ENCODE measurements around the gene FBXO48. TPM values are rescaled to one million over a fixed set of nuclear protein-coding genes. Genes with fewer than 3 reads are reported as not detected.
A peak's percentile ranks its signal among the peaks of the same experiment; 100 is the strongest.

The FBXO48 gene
- polyA plus RNA-seq, 1 donor (not counting 4 experiments of a cell fraction or from before 2014, with no cell fraction given), result 1.9 TPM

GRCh38 chr2:68505603-68506159, 38.6 kb upstream of the FBXO48 start:
- H3K36me3 ChIP-seq (ENCODE audit: control insufficient read depth in 2 of 2, extremely low read depth in 1 of 2, insufficient read depth in 2 of 2, low read length in 2 of 2), result no peaks in the 10 kb centered on the region
- H3K4me2 ChIP-seq (ENCODE audit: control insufficient read depth, extremely low read depth, insufficient read depth, low read depth, low read length), result no peak overlapping the region
- TF ChIP-seq EZH2 (IDR thresholded peaks at IDR 0.05; ENCODE audit: low read length), result no peak
- TF ChIP-seq, protein P1, sequence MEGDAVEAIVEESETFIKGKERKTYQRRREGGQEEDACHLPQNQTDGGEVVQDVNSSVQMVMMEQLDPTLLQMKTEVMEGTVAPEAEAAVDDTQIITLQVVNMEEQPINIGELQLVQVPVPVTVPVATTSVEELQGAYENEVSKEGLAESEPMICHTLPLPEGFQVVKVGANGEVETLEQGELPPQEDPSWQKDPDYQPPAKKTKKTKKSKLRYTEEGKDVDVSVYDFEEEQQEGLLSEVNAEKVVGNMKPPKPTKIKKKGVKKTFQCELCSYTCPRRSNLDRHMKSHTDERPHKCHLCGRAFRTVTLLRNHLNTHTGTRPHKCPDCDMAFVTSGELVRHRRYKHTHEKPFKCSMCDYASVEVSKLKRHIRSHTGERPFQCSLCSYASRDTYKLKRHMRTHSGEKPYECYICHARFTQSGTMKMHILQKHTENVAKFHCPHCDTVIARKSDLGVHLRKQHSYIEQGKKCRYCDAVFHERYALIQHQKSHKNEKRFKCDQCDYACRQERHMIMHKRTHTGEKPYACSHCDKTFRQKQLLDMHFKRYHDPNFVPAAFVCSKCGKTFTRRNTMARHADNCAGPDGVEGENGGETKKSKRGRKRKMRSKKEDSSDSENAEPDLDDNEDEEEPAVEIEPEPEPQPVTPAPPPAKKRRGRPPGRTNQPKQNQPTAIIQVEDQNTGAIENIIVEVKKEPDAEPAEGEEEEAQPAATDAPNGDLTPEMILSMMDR (optimal IDR thresholded peaks at IDR 0.05 in 1 of 3, IDR thresholded peaks at IDR 0.05 in 1 of 3, conservative IDR thresholded peaks at IDR 0.05 in 1 of 3; ENCODE audit: extremely low read depth in 1 of 3, insufficient read depth in 2 of 3, low read length in 3 of 3), result no peak
- H3K9me3 ChIP-seq (ENCODE audit: control insufficient read depth, low read depth, low read length), result no peaks in the 10 kb centered on the region
- H3K4me1 ChIP-seq (ENCODE audit: control insufficient read depth, extremely low read depth, insufficient read depth, low read length), result no peaks in the 10 kb centered on the region
- no peaks in the 10 kb centered on the region for H3K27me3 ChIP-seq (ENCODE audit: control insufficient read depth, extremely low read depth, insufficient read depth, low read length)
- no peak overlapping the region for H3K27ac ChIP-seq (ENCODE audit: control insufficient read depth, insufficient read depth, low read length)
- FAIRE-seq, result no peak
- DNase-seq (ENCODE audit: low read depth, low spot score), result no peak
- dilution Hi-C loops (cut with MboI; ENCODE audit: extremely low pct_ligation_motif_present, low sequenced_read_pairs), result no loop called here
- no peak overlapping the region for H3K4me3 ChIP-seq (ENCODE audit: control insufficient read depth in 2 of 3, extremely low read depth in 1 of 3, insufficient read depth in 2 of 3, low read depth in 1 of 3, low read length in 3 of 3)
- H3K9ac ChIP-seq (ENCODE audit: control insufficient read depth, extremely low read depth, insufficient read depth, low read length), result no peak overlapping the region
- no peaks in the 10 kb centered on the region for H3K79me2 ChIP-seq (ENCODE audit: control insufficient read depth, insufficient read depth, low read length)
- H3K9me1 ChIP-seq (ENCODE audit: control insufficient read depth, extremely low read depth, insufficient read depth, low read length), result no peaks in the 10 kb centered on the region
- no peak overlapping the region for H2AFZ ChIP-seq (ENCODE audit: control insufficient read depth, low read length)
- H4K20me1 ChIP-seq (ENCODE audit: control insufficient read depth, extremely low read depth, insufficient read depth, low read length), result no peaks in the 10 kb centered on the region

DNA sequence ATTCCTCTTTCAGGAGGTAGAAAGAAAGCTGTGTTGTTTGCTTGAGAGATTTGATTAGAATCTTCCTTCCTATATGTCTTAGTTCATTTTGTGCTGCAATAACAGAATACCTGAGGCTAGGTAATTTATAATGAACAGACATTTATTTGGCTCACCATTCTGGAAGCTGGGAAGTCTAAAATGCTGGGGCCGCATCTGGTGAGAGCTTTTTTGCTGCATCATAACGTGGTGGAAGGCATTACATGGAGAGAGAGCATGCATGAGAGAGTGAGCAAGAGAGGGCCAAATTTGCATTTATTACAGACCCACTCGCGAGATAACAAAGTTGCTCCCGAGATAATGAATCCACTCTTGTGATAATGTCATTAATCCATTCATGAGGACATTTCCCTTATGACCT, 34.7 kb upstream of the FBXO48 start:
- H3K9ac ChIP-seq (ENCODE audit: control insufficient read depth, extremely low read depth, insufficient read depth, low read length), result no peak overlapping the region
- no peaks in the 10 kb centered on the region for H3K36me3 ChIP-seq (ENCODE audit: control insufficient read depth in 2 of 2, extremely low read depth in 1 of 2, insufficient read depth in 2 of 2, low read length in 2 of 2)
- TF ChIP-seq, protein P1 (optimal IDR thresholded peaks at IDR 0.05 in 1 of 3, IDR thresholded peaks at IDR 0.05 in 1 of 3, conservative IDR thresholded peaks at IDR 0.05 in 1 of 3; ENCODE audit: extremely low read depth in 1 of 3, insufficient read depth in 2 of 3, low read length in 3 of 3), result no peak
- TF ChIP-seq EZH2 (IDR thresholded peaks at IDR 0.05; ENCODE audit: low read length), result no peak
- FAIRE-seq, result peak; percentile 32
- H3K4me3 ChIP-seq (ENCODE audit: control insufficient read depth in 2 of 3, extremely low read depth in 1 of 3, insufficient read depth in 2 of 3, low read depth in 1 of 3, low read length in 3 of 3), result no peak overlapping the region
- no peak for DNase-seq (ENCODE audit: low read depth, low spot score)
- no peaks in the 10 kb centered on the region for H4K20me1 ChIP-seq (ENCODE audit: control insufficient read depth, extremely low read depth, insufficient read depth, low read length)
- no peaks in the 10 kb centered on the region for H3K27me3 ChIP-seq (ENCODE audit: control insufficient read depth, extremely low read depth, insufficient read depth, low read length)
- H3K79me2 ChIP-seq (ENCODE audit: control insufficient read depth, insufficient read depth, low read length), result no peaks in the 10 kb centered on the region
- no peak overlapping the region for H2AFZ ChIP-seq (ENCODE audit: control insufficient read depth, low read length)
- H3K9me1 ChIP-seq (ENCODE audit: control insufficient read depth, extremely low read depth, insufficient read depth, low read length), result no peaks in the 10 kb centered on the region
- dilution Hi-C loops (cut with MboI; ENCODE audit: extremely low pct_ligation_motif_present, low sequenced_read_pairs), result no loop called here
- H3K4me1 ChIP-seq (ENCODE audit: control insufficient read depth, extremely low read depth, insufficient read depth, low read length), result no peaks in the 10 kb centered on the region
- no peak overlapping the region for H3K4me2 ChIP-seq (ENCODE audit: control insufficient read depth, extremely low read depth, insufficient read depth, low read depth, low read length)
- H3K27ac ChIP-seq (ENCODE audit: control insufficient read depth, insufficient read depth, low read length), result no peak overlapping the region
- H3K9me3 ChIP-seq (ENCODE audit: control insufficient read depth, low read depth, low read length), result no peaks in the 10 kb centered on the region
